Germinal center (tissue), 1 donor: ENCODE data around the gene KSR2.
A peak's percentile ranks its signal among the peaks of the same experiment; 100 is the strongest.
"Not testable (repeated sequence)": the region's sequence is repeated elsewhere in the genome, so short reads cannot be mapped to it uniquely, and the experiment has no call there.

Experiments
- DNase-seq: peaks from one replicate; pipeline ENCODE4 v3.0.0; 2012; ENCODE audit warnings: mixed read lengths, low spot score

Gene KSR2

DNA sequence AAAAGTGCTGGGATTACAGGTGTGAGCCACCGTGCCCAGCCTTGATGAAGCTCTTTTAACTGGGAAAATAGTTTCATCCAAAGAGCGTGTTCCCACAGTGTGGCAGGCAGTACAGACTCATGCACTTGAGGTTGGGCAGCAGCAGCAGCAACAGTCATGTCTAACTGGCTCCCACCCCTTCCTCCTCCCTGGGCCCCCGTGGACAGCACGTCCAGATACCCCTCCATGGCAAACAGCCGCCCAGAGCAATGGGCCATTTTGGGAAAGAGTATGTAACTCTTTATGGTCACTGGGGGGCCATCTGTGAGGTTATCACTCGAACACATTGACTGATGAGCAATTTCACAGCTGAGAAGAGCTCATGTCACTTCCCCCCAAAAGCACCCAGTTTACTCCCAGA lies 328.3 kb downstream of the KSR2 start:
- no peak for DNase-seq

GRCh38 chr12:117629454-117629853 lies 339.3 kb downstream of the KSR2 start:
- DNase-seq, result no peak

GRCh38 chr12:117628711-117629110 lies 340.1 kb downstream of the KSR2 start:
- not testable (repeated sequence) for DNase-seq

DNA sequence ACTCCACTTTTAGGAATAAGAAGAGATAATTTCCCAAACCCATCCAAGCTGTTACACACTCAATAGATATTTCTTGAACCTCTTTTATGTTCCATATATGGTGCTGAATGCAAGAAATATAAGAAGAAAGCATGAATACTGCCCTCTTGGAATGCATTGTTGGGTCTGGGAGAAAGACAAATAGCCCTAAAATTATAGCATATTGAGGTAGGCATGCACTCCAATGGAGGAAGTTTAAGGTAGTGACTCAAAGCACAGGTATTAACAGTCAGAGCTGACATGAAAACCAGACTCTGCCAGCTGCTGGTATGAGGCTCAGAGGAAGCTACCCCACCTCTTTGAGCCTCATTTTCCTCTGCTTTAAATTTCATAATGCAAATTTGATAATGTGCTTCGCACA lies 346.0 kb downstream of the KSR2 start:
- no peak for DNase-seq

- DNase-seq, result no peak
Measured at GRCh38 chr12:117622087-117622486, 346.7 kb downstream of the KSR2 start.

GRCh38 chr12:117607778-117608177 lies 361.0 kb downstream of the KSR2 start:
- DNase-seq, result no peak

DNA sequence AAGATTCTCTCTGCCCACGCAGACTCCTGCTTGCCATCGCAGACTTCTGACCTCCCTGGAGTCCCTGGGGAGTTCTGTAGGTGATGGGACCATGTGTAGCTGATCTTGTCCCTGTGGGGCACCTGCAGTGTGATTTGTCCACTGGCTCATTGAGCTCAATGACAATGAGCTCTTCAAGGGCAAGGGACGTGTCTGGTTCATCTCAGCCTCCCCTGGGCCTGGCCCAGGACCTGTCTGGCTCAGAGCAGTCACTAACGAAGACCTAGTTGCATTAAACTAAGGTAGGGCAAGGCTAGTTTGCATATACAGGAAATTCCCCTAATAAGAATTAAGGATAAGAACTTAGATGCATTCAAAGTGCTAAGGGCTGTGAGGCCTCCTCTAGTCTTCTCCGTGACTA lies 361.8 kb downstream of the KSR2 start:
- DNase-seq, result no peak

DNA sequence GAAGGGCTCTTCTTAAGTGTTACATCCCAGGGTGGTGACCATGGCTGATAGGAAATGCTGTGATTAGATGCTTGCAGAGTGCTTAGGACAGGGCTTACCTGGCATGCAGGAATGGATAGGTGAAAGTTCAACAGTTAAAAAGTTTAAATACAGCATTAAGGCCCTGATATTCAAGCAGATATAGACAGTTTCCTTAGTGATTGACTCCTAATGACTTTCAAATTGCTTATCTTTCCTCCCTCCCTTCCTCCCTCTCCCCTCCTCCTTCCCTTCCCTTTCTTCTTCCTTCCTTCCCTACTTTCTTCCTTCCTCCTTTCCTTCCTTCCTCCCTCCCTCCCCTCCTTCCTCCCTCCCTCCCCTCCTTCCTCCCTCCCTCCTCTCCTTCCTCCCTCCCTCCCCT lies 362.8 kb downstream of the KSR2 start:
- no peak for DNase-seq

DNA sequence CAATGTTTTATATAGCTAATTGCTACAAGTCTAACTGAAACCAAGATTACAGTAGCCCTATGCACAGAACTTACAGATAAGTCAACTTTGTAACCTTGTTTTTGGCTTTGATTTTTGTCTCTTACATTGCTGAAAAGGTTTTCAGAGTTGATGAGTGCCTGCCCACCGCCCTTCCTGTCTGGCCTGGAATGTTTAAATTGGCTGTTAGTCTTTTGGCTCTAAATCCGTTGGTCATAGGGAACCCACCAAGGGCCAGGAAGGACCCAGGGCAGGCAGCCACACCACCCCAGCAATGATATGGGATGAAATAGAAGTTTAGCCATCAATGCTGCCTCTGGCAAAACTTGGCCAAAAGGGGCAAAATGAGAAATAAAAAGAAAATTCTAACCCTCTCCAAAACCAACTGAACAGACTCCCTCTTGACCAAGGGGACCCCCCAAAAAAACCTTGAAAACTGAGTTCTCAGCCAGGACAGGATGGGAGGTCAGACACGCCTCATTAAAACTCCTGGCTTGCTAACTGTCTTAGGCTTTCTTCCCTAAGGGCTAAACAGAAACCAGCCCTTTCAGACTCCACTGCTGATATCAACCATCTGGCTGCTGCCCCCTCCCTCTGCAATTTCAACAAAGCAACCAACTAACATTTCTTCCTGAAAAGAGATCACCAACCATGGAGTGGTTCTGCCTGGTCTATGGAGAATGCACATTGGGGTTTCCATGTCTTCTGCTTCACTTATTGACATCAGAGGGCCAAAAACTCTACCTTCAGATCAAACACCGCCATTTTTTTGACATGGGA lies 365.3 kb downstream of the KSR2 start:
- no peak for DNase-seq

GRCh38 chr12:117599849-117600248 lies 368.9 kb downstream of the KSR2 start:
- DNase-seq, result no peak

DNA sequence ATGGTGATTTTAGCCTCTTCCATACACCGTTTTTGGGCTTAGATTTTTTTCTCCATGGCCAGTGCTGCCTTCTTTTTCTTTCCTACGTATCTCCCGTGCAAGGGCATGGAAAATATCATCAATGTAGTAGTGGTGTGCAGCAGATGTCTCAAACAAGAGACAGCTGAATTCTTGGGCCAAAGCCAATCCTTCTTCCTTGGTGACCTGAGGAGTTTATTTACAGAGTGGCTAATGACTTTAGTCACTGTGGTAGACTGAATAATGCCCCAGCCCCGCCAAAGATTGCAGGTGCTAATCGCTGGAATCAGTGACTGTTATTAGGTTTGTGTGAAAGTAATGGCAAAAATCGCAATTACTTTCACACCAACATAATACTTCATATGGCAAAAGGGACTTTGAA lies 371.8 kb downstream of the KSR2 start:
- no peak for DNase-seq

- no peak for DNase-seq
Measured at GRCh38 chr12:117595751-117596150, 373.0 kb downstream of the KSR2 start.

- DNase-seq, result no peak
Measured at GRCh38 chr12:117594481-117594880, 374.3 kb downstream of the KSR2 start.

DNA sequence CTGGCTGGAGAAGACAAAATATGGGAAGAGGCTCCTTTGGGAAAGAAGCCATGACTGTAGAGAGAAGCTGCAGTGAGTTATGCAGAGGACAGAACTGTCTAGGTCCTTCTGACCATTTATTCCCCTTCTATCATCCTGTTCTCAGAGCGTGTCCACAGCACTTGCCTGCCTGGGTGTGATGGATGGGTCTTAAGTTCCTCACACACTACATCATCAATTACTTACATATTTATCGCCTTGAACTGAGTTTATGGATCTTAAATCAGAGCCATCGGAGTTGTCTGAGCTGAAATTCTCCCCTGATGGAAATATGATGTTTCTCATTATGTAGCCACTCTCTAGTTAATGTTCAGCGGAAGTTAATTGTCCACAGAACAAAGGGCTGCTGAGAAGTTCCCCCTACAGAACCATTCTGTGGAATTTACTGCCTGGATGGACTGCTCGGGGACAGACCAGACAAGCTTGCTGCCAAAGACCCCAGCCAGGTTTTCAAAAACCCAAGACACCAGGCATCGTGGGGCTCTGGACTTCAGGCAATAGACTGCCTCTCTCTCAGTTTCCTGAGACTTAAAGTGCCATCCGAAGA lies 374.9 kb downstream of the KSR2 start:
- no peak for DNase-seq

DNA sequence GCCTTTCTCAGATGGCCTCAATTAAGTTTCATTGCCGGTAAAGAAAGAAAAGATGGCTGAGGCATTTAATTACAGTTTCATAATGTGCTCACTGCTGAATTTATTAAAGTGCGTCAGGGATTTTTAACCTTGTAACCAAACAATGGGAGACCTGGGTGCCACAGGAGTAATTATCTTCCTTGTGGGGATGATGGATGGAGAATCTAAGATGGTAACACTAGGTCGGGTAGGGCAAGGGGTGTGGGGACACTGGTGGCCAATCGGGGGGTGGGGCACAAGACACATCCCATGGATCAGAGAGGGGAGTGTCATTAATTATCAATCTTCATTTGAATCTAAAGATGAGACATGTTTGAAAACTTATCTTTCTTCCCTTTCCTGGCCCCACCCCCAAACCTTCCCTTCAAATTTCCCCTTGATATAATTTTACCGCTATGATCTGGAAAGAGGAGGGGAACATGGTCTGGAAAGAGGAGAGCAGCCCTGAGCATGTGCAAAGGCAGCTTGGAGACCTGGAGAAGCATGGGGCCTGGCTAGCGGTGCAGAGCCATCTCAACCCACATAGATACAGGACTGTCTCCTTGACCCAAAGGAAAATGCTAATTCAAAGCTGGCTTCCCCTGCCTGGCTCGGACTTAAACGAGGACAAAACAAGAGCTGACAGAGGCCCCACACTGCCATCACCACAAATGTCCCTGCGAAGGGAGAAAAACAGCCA lies 376.0 kb downstream of the KSR2 start:
- DNase-seq, result no peak

- no peak for DNase-seq
Measured at GRCh38 chr12:117590999-117591398, 377.8 kb downstream of the KSR2 start.

DNA sequence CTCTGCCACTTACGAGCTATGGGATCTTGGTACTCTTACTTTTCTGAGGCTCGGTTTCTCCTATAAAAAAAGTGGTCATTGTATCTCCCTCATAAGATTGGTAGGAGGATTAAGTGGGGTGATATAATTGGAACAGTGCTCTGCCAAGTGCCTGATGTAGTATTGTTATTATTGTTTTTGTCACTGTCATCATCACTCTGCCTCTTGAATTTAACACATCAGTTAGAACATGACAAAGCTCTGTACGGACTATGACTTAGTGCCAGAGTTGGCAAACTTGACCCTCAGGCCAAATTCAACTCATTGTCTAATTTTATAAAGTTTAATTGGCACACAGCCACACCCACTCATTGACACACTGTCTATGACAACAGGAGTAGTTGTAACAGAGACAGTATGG lies 378.4 kb downstream of the KSR2 start:
- no peak for DNase-seq

- no peak for DNase-seq
Measured at GRCh38 chr12:117589021-117589420, 379.8 kb downstream of the KSR2 start.

- DNase-seq, result peak; percentile 53
Measured at GRCh38 chr12:117587631-117588287, 381.0 kb downstream of the KSR2 start.

DNA sequence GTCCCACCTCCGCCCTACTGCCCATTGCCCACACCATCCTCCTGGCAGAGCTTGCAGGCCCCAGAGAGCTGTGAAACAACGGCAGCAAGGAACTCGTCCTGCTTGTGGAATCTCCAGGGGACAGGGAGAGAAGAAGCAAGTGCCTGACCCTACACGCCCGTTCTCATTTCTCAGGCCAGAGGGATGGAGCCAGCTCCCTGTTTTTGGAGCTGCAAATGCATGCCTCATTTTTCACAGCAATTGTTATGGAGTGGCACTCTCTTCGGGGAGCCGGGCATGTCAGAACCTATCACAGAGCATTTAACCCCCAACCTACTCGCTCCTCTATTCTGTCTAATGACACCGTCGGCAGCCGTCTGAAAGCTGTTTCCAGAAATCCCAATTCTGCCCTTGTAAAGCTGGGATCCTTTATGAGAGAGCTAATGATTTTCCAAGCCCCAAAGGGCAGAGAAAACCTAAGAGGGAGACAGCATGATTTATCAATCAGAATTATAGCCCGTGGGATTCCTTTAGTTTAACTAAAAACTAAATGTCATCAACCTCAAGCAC lies 385.0 kb downstream of the KSR2 start:
- DNase-seq, result no peak

- no peak for DNase-seq
Measured at GRCh38 chr12:117583092-117583491, 385.7 kb downstream of the KSR2 start.

GRCh38 chr12:117582135-117582784 lies 386.5 kb downstream of the KSR2 start:
- no peak for DNase-seq
